ENCODE data around the gene PCGF5.

DNA sequence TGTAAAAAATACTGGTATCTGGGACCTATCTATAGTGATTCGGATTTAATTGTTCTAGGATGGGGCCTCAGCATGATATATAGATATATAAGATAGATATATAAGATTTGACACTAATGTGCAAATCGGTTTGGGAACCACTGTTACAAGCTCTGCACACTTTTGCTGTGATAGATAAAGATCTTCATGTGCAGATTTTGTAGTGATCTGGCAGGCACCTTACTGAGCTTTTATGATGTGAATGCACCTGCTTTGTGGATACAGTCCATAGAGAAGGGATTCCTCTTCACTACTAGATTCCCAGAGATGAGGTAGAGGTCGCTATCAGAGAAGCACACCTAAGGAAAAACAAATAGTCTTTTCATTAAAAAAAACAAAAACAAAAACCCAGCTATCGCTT, 33.3 kb upstream of the PCGF5 start:
- no peak for TF ChIP-seq CEBPB (IDR thresholded peaks at IDR 0.05; ENCODE audit: low read depth, low read length)
- no peak for TF ChIP-seq KDM5A (IDR thresholded peaks at IDR 0.05; ENCODE audit: low read length)
- TF ChIP-seq CBX5 (IDR thresholded peaks at IDR 0.05; ENCODE audit: low read depth, low read length): no peak
- no peak for TF ChIP-seq RXRA (IDR thresholded peaks at IDR 0.05; ENCODE audit: insufficient read depth, low read depth, low read length)
- TF ChIP-seq ASH2L (IDR thresholded peaks at IDR 0.05; ENCODE audit: low read length): no peak
- TF ChIP-seq EGR1 (IDR thresholded peaks at IDR 0.05; ENCODE audit: borderline replicate concordance, low read depth, low read length): no peak
- TF ChIP-seq, protein P1, sequence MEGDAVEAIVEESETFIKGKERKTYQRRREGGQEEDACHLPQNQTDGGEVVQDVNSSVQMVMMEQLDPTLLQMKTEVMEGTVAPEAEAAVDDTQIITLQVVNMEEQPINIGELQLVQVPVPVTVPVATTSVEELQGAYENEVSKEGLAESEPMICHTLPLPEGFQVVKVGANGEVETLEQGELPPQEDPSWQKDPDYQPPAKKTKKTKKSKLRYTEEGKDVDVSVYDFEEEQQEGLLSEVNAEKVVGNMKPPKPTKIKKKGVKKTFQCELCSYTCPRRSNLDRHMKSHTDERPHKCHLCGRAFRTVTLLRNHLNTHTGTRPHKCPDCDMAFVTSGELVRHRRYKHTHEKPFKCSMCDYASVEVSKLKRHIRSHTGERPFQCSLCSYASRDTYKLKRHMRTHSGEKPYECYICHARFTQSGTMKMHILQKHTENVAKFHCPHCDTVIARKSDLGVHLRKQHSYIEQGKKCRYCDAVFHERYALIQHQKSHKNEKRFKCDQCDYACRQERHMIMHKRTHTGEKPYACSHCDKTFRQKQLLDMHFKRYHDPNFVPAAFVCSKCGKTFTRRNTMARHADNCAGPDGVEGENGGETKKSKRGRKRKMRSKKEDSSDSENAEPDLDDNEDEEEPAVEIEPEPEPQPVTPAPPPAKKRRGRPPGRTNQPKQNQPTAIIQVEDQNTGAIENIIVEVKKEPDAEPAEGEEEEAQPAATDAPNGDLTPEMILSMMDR (IDR thresholded peaks at IDR 0.05; ENCODE audit: control extremely low read depth in 1 of 3, insufficient read depth in 1 of 3, low read depth in 1 of 3, low read length in 3 of 3): no peak
- TF ChIP-seq NRF1 (IDR thresholded peaks at IDR 0.05; ENCODE audit: low read depth, low read length): no peak
- no peak for TF ChIP-seq HDAC2 (IDR thresholded peaks at IDR 0.05; ENCODE audit: borderline replicate concordance in 1 of 2, low read depth in 2 of 2, low read length in 2 of 2)
- TF ChIP-seq POLR2A (IDR thresholded peaks at IDR 0.05; ENCODE audit: control extremely low read depth in 1 of 2, low read depth in 2 of 2, low read length in 2 of 2): no peak
- TF ChIP-seq ZNF274 (IDR thresholded peaks at IDR 0.05; ENCODE audit: borderline replicate concordance, extremely low read depth, low read length): no peak
- no peak for TF ChIP-seq HDAC6 (IDR thresholded peaks at IDR 0.05; ENCODE audit: low read depth, low read length)
